ENCODE measurements around the gene GRID2.

GRID2 gene

GRCh38 chr4:93203708-93204107 is 899.9 kb downstream of the GRID2 start:
- no peaks in the 10 kb centered on the region for H3K9me3 Mint-ChIP-seq
- no peaks in the 10 kb centered on the region for H3K27me3 Mint-ChIP-seq (ENCODE audit: low read depth)
- H3K27ac Mint-ChIP-seq = no peak overlapping the region
- H3K36me3 Mint-ChIP-seq (ENCODE audit: low read depth) = no peaks in the 10 kb centered on the region
- H3K4me3 Mint-ChIP-seq = no peak overlapping the region
- peaks cover 11% of the 10 kb centered on the region for H3K4me1 Mint-ChIP-seq
- no peak for TF ChIP-seq CTCF (IDR thresholded peaks at IDR 0.05; ENCODE audit: unreplicated experiment in 3 of 3)

- no peak overlapping the region for H3K4me3 Mint-ChIP-seq
- no peaks in the 10 kb centered on the region for H3K27me3 Mint-ChIP-seq (ENCODE audit: low read depth)
- no peak for TF ChIP-seq CTCF (IDR thresholded peaks at IDR 0.05; ENCODE audit: unreplicated experiment in 3 of 3)
- no peaks in the 10 kb centered on the region for H3K9me3 Mint-ChIP-seq
- no peaks in the 10 kb centered on the region for H3K36me3 Mint-ChIP-seq (ENCODE audit: low read depth)
- H3K27ac Mint-ChIP-seq = no peak overlapping the region
- H3K4me1 Mint-ChIP-seq = no peaks in the 10 kb centered on the region
Measured at GRCh38 chr4:93212250-93212649, 908.5 kb downstream of the GRID2 start.

- no peaks in the 10 kb centered on the region for H3K36me3 Mint-ChIP-seq (ENCODE audit: low read depth)
- no peak for TF ChIP-seq CTCF (IDR thresholded peaks at IDR 0.05; ENCODE audit: unreplicated experiment in 3 of 3)
- no peaks in the 10 kb centered on the region for H3K4me1 Mint-ChIP-seq
- no peak overlapping the region for H3K27ac Mint-ChIP-seq
- no peaks in the 10 kb centered on the region for H3K27me3 Mint-ChIP-seq (ENCODE audit: low read depth)
- no peak overlapping the region for H3K4me3 Mint-ChIP-seq
- no peaks in the 10 kb centered on the region for H3K9me3 Mint-ChIP-seq
Measured at GRCh38 chr4:93216646-93217045, 912.9 kb downstream of the GRID2 start.

- no peaks in the 10 kb centered on the region for H3K27me3 Mint-ChIP-seq (ENCODE audit: low read depth)
- no peak overlapping the region for H3K27ac Mint-ChIP-seq
- H3K4me3 Mint-ChIP-seq = no peak overlapping the region
- no peaks in the 10 kb centered on the region for H3K36me3 Mint-ChIP-seq (ENCODE audit: low read depth)
- no peaks in the 10 kb centered on the region for H3K4me1 Mint-ChIP-seq
- no peaks in the 10 kb centered on the region for H3K9me3 Mint-ChIP-seq
- TF ChIP-seq CTCF (IDR thresholded peaks at IDR 0.05; ENCODE audit: unreplicated experiment in 3 of 3) = no peak
Measured at GRCh38 chr4:93217431-93217830, 913.7 kb downstream of the GRID2 start.

- Mint-ChIP-seq H3K27ac (no peak overlapping the region), H3K27me3 (ENCODE audit: low read depth) (no peaks in the 10 kb centered on the region), H3K9me3 (no peaks in the 10 kb centered on the region), H3K4me3 (no peak overlapping the region), H3K36me3 (ENCODE audit: low read depth) (no peaks in the 10 kb centered on the region), H3K4me1 (no peaks in the 10 kb centered on the region)
- no peak for TF ChIP-seq CTCF (IDR thresholded peaks at IDR 0.05; ENCODE audit: unreplicated experiment in 3 of 3)
Measured at GRCh38 chr4:93221771-93222170, 918.0 kb downstream of the GRID2 start.

- no peak for TF ChIP-seq CTCF (IDR thresholded peaks at IDR 0.05; ENCODE audit: unreplicated experiment in 3 of 3)
- H3K4me3 Mint-ChIP-seq = no peak overlapping the region
- H3K27me3 Mint-ChIP-seq (ENCODE audit: low read depth) = no peaks in the 10 kb centered on the region
- H3K4me1 Mint-ChIP-seq = no peaks in the 10 kb centered on the region
- no peak overlapping the region for H3K27ac Mint-ChIP-seq
- no peaks in the 10 kb centered on the region for H3K9me3 Mint-ChIP-seq
- no peaks in the 10 kb centered on the region for H3K36me3 Mint-ChIP-seq (ENCODE audit: low read depth)
Measured at GRCh38 chr4:93228021-93228420, 924.3 kb downstream of the GRID2 start.

All from nephron (organoid).